Endothelial cell of umbilical vein (primary cell): ENCODE results near the gene USP33.

Experiments
- CTCF ChIP-seq, 2 donors: IDR thresholded peaks; 1 replicate in 1 of 2; 2 replicates in 1 of 2; pipeline ENCODE4 v1.5.1; 2011; ENCODE audit warnings: low read length in 2 of 2, mild to moderate bottlenecking in 2 of 2, moderate library complexity in 2 of 2, control low read depth in 1 of 2, inconsistent platforms in 1 of 2, low read depth in 1 of 2; ENCODE audit not compliant: insufficient read depth in 1 of 2; ENCODE audit errors: extremely low read depth in 1 of 2
- FOS ChIP-seq: IDR thresholded peaks from 2 replicates; pipeline ENCODE4 v1.6.1; 2011; ENCODE audit warnings: mild to moderate bottlenecking, low read length, moderate library complexity, borderline replicate concordance; ENCODE audit not compliant: insufficient read depth
- GATA2 ChIP-seq: IDR thresholded peaks from 2 replicates; pipeline ENCODE4 v1.7.0; 2011; ENCODE audit warnings: low read depth, mild to moderate bottlenecking, moderate library complexity, mixed read lengths, low read length; ENCODE audit not compliant: insufficient read length, insufficient read depth
- JUN ChIP-seq: IDR thresholded peaks from 2 replicates; pipeline ENCODE4 v1.6.1; 2011; ENCODE audit warnings: borderline replicate concordance, low read depth; ENCODE audit not compliant: insufficient read length, insufficient read depth
- MYC ChIP-seq: IDR thresholded peaks from one replicate; pipeline ENCODE4 v1.6.1; 2011; ENCODE audit warnings: mild to moderate bottlenecking, low read depth, low read length
- POLR2A ChIP-seq: IDR thresholded peaks from 2 replicates; pipeline ENCODE4 v1.6.1; 2012; ENCODE audit warnings: low read depth, mild to moderate bottlenecking, control low read depth, low read length
- POLR2AphosphoS5 ChIP-seq: IDR thresholded peaks from 2 replicates; pipeline ENCODE4 v1.6.1; 2012; ENCODE audit warnings: low read depth, mild to moderate bottlenecking, control low read depth, low read length, moderate library complexity; ENCODE audit not compliant: insufficient read depth
- TF ChIP-seq, protein P1 (sequence below): IDR thresholded peaks from 2 replicates; pipeline ENCODE4 v1.6.1; 2011; ENCODE audit not compliant: insufficient read depth, insufficient read length

DNA sequence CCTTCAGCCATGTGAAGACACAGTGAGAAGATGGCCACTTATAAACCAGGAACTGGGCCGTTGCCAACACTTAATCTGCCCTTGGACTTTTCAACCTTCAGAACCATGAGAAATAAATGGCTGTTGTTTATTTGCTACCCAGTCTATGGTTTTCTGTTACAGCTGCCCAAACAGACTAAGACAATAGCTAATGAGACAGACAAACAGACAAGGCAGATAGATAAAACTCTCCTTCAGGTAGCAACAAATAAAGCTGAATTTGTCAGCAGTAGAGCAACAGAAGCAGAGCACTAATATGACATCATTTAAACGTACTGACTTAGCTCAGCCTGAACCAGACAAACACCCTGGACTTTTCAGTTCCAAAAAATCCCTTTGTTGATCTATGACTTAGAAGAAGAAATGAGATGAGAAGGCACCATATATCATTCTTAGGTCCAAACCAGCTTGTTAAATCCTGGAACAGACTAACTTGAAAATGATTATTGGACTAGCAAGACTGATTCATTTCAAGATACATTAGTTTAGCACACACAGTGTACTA lies 104.1 kb downstream of the USP33 start:
- TF ChIP-seq POLR2AphosphoS5 (no peak), CTCF (IDR thresholded peaks at IDR 0.05; ENCODE audit: extremely low read depth in 1 of 2, insufficient read depth in 1 of 2, low read depth in 1 of 2, low read length in 2 of 2) (no peak), POLR2A (no peak), JUN (no peak), MYC (no peak), GATA2 (no peak), FOS (no peak)
- TF ChIP-seq, protein P1, sequence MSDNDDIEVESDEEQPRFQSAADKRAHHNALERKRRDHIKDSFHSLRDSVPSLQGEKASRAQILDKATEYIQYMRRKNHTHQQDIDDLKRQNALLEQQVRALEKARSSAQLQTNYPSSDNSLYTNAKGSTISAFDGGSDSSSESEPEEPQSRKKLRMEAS = no peak
